IPS-15b (cell line): Measurements from ENCODE around the gene EOGT.

Source experiments
- H3K27me3 ChIP-seq: one replicate; pipeline ENCODE4 v1.6.1; 2013; ENCODE audit warnings: low read length; ENCODE audit not compliant: control insufficient read depth, insufficient read depth
- H3K36me3 ChIP-seq: one replicate; pipeline ENCODE4 v1.6.1; 2013; ENCODE audit warnings: low read length; ENCODE audit not compliant: control insufficient read depth, insufficient read depth
- H3K4me1 ChIP-seq: one replicate; pipeline ENCODE4 v1.6.1; 2013; ENCODE audit warnings: mild to moderate bottlenecking, low read length; ENCODE audit not compliant: control insufficient read depth, insufficient read depth
- H3K4me3 ChIP-seq: one replicate; pipeline ENCODE4 v1.5.1; 2013; ENCODE audit warnings: low read depth, low read length
- H3K9ac ChIP-seq: one replicate; pipeline ENCODE4 v1.6.1; 2013; ENCODE audit warnings: low read depth, mild to moderate bottlenecking, low read length
- H3K9me3 ChIP-seq: one replicate; pipeline ENCODE4 v1.6.1; 2013; ENCODE audit warnings: mild to moderate bottlenecking, low read length; ENCODE audit not compliant: control insufficient read depth, insufficient read depth

EOGT gene

DNA sequence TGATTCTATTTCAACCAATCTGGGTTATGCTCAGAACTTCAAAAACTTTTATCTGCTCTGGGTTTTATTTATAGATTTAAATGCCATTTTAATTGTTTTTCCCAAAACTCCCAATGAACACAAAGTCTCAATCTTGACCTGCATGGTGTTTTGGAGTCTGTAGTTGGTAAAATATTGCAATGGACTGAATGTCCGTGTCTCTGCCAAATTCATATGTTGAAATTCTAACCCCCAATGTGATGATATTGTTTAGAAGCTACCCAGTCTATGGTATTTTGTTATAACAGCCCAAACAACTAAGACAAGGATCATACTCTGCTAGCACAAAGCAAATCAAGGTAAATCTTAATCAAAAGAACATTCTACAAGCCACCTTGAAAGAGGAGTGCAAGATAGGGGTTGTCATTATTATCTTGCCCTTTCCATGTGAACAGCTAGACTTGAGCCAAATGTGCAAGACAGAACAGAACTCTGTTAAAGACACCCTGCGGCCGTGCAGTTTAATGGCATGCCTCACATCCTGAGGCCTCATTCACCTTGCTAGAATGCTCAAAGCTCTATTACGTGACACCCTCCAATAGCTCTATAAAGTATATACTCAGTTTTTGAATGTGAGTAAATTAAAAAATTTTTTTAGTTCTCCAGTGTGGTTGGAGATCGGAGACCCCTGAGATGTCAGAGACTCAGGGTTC, 7.5 kb downstream of the EOGT start:
- Histone ChIP-seq H3K4me1 (peaks cover 18% of the 10 kb centered on the region), H3K36me3 (no peaks in the 10 kb centered on the region), H3K9ac (no peak overlapping the region), H3K9me3 (no peaks in the 10 kb centered on the region), H3K27me3 (no peaks in the 10 kb centered on the region), H3K4me3 (no peak overlapping the region)

DNA sequence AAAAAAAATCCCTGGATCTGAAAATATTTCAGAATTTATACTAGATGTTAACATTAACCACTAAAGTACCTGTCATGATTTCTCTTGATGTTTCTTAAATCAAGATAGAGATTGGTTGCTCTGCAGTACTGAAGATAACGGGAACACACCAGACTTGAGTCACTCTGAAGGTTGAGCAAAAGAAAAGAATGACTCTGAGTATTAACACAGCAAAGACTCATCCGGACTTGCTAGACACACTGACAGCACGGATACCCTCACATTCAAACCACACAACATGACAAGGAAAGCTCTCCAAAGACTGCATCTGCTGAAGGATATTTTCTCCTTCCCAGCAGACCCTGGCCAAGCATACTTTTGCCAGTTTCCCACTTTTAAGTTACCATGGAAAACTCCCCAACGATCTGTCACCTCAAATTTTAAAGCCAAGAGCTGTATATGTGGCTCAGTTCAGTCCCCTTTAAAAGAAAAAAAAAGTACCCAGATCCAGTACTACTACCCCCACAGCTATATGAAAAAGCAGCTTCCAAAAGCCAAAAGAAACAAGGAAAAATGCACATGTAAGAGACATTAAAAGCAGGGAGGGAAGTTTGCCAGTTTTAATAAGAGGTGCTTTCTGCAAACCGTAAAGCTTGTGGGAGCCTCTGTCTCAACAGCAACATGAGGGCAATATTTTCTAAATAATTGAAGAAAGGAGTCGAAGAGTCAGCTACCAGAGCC, 8.3 kb downstream of the EOGT start:
- Histone ChIP-seq H3K4me1 (peaks cover 15% of the 10 kb centered on the region), H3K27me3 (no peaks in the 10 kb centered on the region), H3K36me3 (no peaks in the 10 kb centered on the region), H3K4me3 (no peak overlapping the region), H3K9ac (no peak overlapping the region), H3K9me3 (no peaks in the 10 kb centered on the region)

DNA sequence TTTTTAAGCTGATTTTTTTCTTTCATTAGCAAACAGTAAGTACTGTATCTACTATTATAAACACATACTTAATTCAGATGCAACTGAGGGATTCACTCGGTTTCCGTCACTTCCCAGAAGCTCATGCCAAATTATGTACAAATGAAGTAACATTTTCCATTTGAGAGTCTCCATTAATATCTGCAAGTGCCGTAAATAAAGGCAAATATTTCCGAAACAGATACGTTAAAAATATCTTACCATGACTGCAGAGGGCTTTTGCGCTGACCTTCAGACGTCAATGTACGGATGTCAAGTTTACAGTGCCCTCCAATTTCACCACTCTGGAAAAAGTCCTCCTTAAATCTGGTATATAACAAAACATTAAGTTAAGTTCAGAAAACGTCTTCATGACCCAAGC, 9.3 kb downstream of the EOGT start:
- Histone ChIP-seq H3K4me1 (peaks cover 5% of the 10 kb centered on the region), H3K27me3 (no peaks in the 10 kb centered on the region), H3K36me3 (no peaks in the 10 kb centered on the region), H3K9ac (no peak overlapping the region), H3K4me3 (no peak overlapping the region), H3K9me3 (no peaks in the 10 kb centered on the region)

DNA sequence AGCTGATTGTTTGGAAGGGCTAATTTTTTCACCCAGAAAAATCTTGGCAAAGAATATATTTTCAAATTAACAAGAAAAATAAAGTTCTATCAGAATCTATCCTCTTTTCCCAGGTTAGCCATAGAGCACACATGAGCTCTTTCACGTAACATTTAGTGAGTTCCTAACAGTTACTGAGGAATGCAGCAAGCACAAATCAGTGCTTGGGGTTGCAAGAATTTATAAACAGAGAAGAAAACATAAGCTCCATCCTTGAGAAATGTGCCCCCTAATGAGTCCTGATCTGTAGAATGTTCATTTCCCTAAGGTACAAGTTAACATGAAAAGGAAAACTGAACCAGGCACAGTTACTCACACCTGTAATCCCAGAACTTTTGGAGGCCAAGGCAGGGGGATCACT, 13.9 kb downstream of the EOGT start:
- no peaks in the 10 kb centered on the region for H3K9me3 ChIP-seq
- H3K27me3 ChIP-seq, result no peaks in the 10 kb centered on the region
- H3K9ac ChIP-seq, result no peak overlapping the region
- no peaks in the 10 kb centered on the region for H3K4me1 ChIP-seq
- no peak overlapping the region for H3K4me3 ChIP-seq
- peaks cover 8% of the 10 kb centered on the region for H3K36me3 ChIP-seq

DNA sequence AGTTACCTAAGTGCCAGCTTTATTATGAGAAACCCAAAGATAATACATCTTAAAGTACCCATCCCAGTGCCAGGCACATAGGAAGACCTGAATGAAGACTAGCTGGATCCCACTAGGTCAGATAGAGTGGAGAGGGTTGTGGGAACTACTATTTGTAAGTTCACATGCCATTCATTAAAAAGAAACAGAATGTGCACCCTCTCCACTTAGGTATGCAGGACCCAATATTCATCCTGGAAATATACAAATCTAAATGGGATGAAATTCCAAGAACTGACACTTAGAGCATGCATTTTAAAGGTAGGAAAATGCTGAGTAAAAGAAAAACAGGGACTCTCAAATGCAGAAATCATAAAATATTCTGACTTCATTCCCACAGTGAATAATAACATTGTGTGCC, 14.3 kb downstream of the EOGT start:
- Histone ChIP-seq H3K9ac (no peak overlapping the region), H3K4me3 (no peak overlapping the region), H3K9me3 (no peaks in the 10 kb centered on the region), H3K27me3 (no peaks in the 10 kb centered on the region), H3K36me3 (peaks cover 8% of the 10 kb centered on the region), H3K4me1 (no peaks in the 10 kb centered on the region)

DNA sequence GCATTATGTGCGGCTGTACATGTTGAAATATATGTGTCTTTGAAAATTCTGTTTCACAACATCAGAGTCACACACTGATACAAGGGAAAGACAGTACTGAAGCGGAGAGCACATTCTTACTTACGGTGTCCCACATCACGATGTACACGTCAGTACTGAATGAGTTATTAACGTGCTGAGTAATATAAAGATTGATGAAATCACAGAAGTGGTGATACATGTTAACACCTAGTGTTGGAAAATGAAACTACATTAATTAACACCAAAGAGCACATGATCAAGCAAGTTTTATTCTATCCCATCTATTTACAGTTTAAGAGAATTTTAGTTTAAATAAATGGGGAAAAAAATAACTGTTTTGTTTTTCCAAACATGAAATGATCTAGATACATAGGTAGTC, 15.6 kb downstream of the EOGT start:
- peaks cover 8% of the 10 kb centered on the region for H3K36me3 ChIP-seq

DNA sequence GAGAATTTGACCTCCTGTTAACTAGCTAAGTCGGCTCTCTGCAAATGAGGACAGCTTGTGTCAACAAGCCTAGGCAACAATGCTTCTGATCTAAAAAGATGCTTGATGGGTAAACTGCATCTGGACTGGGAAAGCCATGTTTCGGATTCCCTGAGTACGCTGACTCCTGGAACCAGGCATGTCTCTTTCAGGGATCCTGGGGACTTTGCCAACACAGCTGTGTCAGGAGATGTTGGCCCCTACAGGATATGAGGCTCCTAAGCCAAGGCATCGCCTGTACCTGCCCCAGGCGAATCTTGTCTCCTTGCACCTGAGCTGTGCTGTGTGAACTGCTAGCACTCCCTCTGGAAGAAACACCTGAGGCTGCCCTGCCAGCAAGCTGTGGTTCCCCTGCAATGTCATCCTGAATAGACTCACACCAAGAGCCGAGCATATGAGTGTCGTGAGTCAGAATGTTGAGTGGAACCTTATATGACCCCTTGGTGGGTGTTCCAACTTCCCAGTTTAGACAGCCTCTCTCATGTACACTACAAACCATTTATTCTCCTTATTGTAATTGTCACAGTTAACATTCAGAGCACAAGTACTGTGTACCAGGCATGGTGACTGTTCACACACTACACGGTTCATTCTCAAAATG, 17.0 kb downstream of the EOGT start:
- no peaks in the 10 kb centered on the region for H3K4me1 ChIP-seq
- no peaks in the 10 kb centered on the region for H3K27me3 ChIP-seq
- no peak overlapping the region for H3K4me3 ChIP-seq
- H3K9me3 ChIP-seq, result no peaks in the 10 kb centered on the region
- no peak overlapping the region for H3K9ac ChIP-seq
- H3K36me3 ChIP-seq, result peaks cover 8% of the 10 kb centered on the region

More for the DNA sequence above, 15.6 kb downstream of the EOGT start:
- Histone ChIP-seq H3K27me3 (no peaks in the 10 kb centered on the region), H3K4me1 (no peaks in the 10 kb centered on the region), H3K4me3 (no peak overlapping the region), H3K9ac (no peak overlapping the region), H3K9me3 (no peaks in the 10 kb centered on the region)

DNA sequence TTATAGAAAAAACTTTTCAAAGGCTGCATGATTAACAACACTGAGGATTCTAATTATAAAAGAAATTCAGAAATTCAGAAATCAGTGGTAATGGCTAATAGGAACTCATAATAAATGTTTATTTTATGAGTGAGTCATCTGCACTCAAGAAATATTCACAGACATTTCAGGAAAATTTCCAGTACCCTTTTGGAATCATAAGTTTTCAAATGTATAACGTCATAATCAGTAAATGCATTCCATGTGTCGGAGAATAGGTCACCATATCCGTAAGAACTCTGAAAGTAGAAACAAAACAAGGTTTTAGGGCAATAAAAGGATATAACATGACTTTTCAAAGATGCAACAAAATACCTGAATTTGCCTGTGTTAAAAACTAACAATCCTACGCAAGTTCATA, 24.7 kb downstream of the EOGT start:
- Histone ChIP-seq H3K9ac (no peak overlapping the region), H3K27me3 (no peaks in the 10 kb centered on the region), H3K4me3 (no peak overlapping the region), H3K9me3 (no peaks in the 10 kb centered on the region), H3K36me3 (peaks cover 4% of the 10 kb centered on the region), H3K4me1 (no peaks in the 10 kb centered on the region)

DNA sequence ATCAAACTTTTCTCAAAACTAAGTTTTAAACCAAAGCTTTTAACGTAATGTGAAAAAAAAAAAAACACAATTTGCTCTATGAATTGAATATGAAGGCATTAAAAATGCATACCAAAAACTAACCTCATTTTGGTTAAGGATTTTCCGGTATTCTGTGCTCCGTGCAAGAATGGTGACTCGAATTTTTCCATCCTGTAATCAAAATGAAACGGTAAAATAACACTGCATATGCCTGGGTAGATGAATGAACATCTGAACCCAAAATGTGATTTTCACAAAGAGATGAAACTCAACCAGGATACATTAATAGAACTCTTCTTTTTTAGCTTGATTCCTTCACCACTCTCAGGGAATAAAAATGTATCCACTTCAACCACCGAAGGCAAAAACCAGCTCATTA, 26.2 kb downstream of the EOGT start:
- H3K4me1 ChIP-seq, result no peaks in the 10 kb centered on the region
- no peak overlapping the region for H3K4me3 ChIP-seq
- H3K9ac ChIP-seq, result no peak overlapping the region
- no peaks in the 10 kb centered on the region for H3K27me3 ChIP-seq
- H3K9me3 ChIP-seq, result no peaks in the 10 kb centered on the region
- peaks cover 4% of the 10 kb centered on the region for H3K36me3 ChIP-seq

DNA sequence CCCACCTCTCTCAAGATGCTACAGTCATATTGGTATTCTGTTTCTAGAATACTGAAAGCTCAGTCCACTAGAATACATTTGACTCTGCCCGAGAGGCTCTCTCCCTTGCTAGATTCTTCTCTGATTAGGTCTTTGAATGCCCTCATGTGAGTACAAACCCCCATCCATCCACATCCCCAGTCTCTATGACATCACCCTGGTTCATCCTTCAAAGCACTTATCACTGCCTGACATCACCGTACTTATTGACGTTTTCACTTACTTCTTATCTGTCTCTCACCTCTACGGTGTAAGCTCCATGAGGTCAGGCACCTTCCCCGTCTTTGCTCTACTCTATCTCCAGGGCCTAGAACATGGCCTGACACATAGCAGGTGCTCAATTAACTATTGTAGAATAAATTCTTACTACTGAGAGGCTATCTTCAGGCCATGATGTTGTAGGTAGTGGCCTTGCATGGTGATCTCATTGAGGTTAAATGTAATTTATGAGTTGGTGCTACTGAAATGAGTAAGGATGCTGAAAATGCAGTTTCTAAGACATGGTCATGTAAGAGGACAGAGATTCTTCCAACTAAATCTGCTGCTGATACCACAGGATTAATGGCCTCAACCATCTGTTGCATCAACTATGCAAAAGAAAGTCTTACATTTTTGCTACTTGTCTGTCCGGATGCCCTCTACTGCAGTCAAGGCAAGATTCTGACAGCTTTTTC, 26.8 kb downstream of the EOGT start:
- Histone ChIP-seq H3K27me3 (no peaks in the 10 kb centered on the region), H3K4me1 (no peaks in the 10 kb centered on the region), H3K9me3 (no peaks in the 10 kb centered on the region), H3K9ac (no peak overlapping the region), H3K36me3 (peaks cover 4% of the 10 kb centered on the region), H3K4me3 (no peak overlapping the region)

DNA sequence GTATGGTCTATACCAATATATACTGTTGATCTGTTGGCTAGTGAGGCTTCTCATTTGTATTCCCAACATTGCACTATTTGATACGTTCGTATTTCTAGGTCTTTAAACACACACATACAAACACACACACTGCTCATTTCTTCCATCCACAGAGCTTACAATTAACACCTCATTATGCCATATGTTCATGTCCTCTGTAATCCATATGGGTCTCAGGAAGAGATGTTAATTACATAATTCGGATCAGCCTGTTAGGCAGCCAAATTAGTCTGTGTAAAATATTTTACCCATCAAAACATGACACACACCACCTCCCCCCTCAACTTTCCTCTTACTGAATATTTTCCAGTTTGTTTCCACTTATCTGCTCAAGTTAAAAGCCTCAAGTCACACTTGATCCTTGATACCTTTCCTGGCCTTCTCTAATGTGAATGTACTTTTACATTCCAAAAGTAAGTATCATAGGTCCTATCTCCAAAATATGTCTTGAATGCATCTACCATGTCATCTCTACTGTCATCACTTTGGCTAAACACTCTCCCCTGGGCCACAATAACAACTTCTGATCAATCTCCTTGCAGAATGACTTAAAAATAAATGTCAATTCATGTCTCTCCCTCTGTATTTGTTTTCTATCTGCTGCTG, 28.2 kb downstream of the EOGT start:
- H3K9ac ChIP-seq, result no peak overlapping the region
- peaks cover 4% of the 10 kb centered on the region for H3K36me3 ChIP-seq
- no peaks in the 10 kb centered on the region for H3K4me1 ChIP-seq
- H3K4me3 ChIP-seq, result no peak overlapping the region
- no peaks in the 10 kb centered on the region for H3K27me3 ChIP-seq
- H3K9me3 ChIP-seq, result no peaks in the 10 kb centered on the region
